ENCODE measurements around the gene HDHD3.

Gene HDHD3

GRCh38 chr9:113337714-113338113, 39.1 kb downstream of the HDHD3 start:
- no peak for TF ChIP-seq SPI1 (IDR thresholded peaks at IDR 0.05; ENCODE audit: borderline replicate concordance, low read depth)
- H3K27ac ChIP-seq (replicated peaks), result no peak overlapping the region
- H3K4me3 ChIP-seq (replicated peaks; ENCODE audit: insufficient read depth, low read length), result no peak overlapping the region
- DNase-seq (ENCODE audit: low read depth in 1 of 2, low spot score in 1 of 2), result no peak
- no peaks in the 10 kb centered on the region for H3K27me3 ChIP-seq (ENCODE audit: insufficient read depth, poor library complexity, severe bottlenecking)

GRCh38 chr9:113331780-113332179, 45.0 kb downstream of the HDHD3 start:
- Histone ChIP-seq H3K27me3 (ENCODE audit: insufficient read depth, poor library complexity, severe bottlenecking) (no peaks in the 10 kb centered on the region), H3K4me3 (replicated peaks; ENCODE audit: insufficient read depth, low read length) (no peak overlapping the region), H3K27ac (replicated peaks) (no peak overlapping the region)
- DNase-seq (ENCODE audit: low read depth in 1 of 2, low spot score in 1 of 2), result no peak
- TF ChIP-seq REST (IDR thresholded peaks at IDR 0.05; ENCODE audit: insufficient replicate concordance, low read depth) (no peak), GABPA (IDR thresholded peaks at IDR 0.05; ENCODE audit: low read depth) (no peak), SPI1 (IDR thresholded peaks at IDR 0.05; ENCODE audit: borderline replicate concordance, low read depth) (no peak), CTCF (IDR thresholded peaks at IDR 0.05; ENCODE audit: insufficient read depth, low read length) (no peak), POLR2AphosphoS5 (IDR thresholded peaks at IDR 0.05; ENCODE audit: low read depth) (no peak)

GRCh38 chr9:113328045-113328782, 48.6 kb downstream of the HDHD3 start:
- TF ChIP-seq CTCF (IDR thresholded peaks at IDR 0.05; ENCODE audit: insufficient read depth, low read length), result no peak
- no peak for TF ChIP-seq REST (IDR thresholded peaks at IDR 0.05; ENCODE audit: insufficient replicate concordance, low read depth)
- TF ChIP-seq SPI1 (IDR thresholded peaks at IDR 0.05; ENCODE audit: borderline replicate concordance, low read depth), result no peak
- TF ChIP-seq GABPA (IDR thresholded peaks at IDR 0.05; ENCODE audit: low read depth), result no peak
- TF ChIP-seq POLR2AphosphoS5 (IDR thresholded peaks at IDR 0.05; ENCODE audit: low read depth), result no peak
- H3K27ac ChIP-seq (replicated peaks), result no peak overlapping the region
- H3K27me3 ChIP-seq (ENCODE audit: insufficient read depth, poor library complexity, severe bottlenecking), result no peaks in the 10 kb centered on the region
- DNase-seq (ENCODE audit: low read depth in 1 of 2, low spot score in 1 of 2), result no peak
- H3K4me3 ChIP-seq (replicated peaks; ENCODE audit: insufficient read depth, low read length), result no peak overlapping the region

- Histone ChIP-seq H3K27me3 (ENCODE audit: insufficient read depth, poor library complexity, severe bottlenecking) (no peaks in the 10 kb centered on the region), H3K4me3 (replicated peaks; ENCODE audit: insufficient read depth, low read length) (no peak overlapping the region), H3K27ac (replicated peaks) (no peak overlapping the region)
- DNase-seq (ENCODE audit: low read depth in 1 of 2, low spot score in 1 of 2), result no peak
- no peak for TF ChIP-seq GABPA (IDR thresholded peaks at IDR 0.05; ENCODE audit: low read depth)
- no peak for TF ChIP-seq CTCF (IDR thresholded peaks at IDR 0.05; ENCODE audit: insufficient read depth, low read length)
- TF ChIP-seq REST (IDR thresholded peaks at IDR 0.05; ENCODE audit: insufficient replicate concordance, low read depth), result no peak
- no peak for TF ChIP-seq POLR2AphosphoS5 (IDR thresholded peaks at IDR 0.05; ENCODE audit: low read depth)
- TF ChIP-seq SPI1 (IDR thresholded peaks at IDR 0.05; ENCODE audit: borderline replicate concordance, low read depth), result no peak
Observed at GRCh38 chr9:113326230-113326629, 50.6 kb downstream of the HDHD3 start.
